ENCODE measurements around the gene ATP5PB. TPM values are rescaled to one million over a fixed set of nuclear protein-coding genes. Genes with fewer than 3 reads are reported as not detected.

The ATP5PB gene
- polyA plus RNA-seq, 4 donors: 329 to 466 (median 367) TPM

DNA sequence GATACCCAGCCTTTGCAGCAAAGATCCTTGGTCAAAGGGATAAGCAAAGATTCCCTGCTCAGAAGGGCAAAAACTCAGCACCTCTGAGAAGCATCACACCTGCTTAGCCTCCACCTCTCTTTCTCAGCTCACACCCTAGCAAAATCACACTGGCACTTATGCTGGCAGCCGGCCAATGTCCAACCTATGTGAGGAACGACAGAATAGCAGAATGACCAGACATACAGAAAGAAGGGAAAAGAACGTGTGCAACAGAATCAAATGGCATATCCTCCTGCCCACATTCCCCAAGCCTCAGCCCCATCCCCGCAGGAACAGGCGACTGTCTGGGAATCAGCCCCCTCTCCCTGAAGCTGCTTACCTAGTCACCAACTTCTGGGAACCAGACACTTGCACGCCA lies 54.8 kb downstream of the ATP5PB start:
- DNase-seq (ENCODE audit: low read depth in 4 of 4, low spot score in 2 of 4): no peak

DNA sequence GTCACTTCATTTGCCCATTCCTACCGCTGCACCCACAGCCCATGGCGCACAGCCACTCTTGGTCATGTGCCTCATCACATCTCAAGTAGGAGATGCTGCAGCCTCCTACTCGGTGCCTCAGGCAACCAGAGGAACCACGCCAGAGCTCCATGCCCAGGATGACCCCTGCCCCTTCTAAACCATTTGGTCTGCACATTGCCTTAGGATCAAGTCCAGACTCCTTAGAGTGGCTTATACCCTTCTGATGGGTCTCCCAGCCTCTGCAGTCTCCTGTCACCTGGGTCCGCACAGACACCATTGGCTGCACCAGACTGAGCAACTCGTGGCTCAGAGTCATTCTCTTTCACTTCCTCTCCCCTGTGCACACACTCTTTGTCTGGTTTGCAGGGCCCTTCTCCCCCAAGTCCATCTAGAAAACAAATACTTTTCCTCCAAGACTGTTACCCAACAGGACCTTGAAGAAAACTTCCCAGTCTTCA lies 56.4 kb downstream of the ATP5PB start:
- DNase-seq (ENCODE audit: low read depth in 4 of 4, low spot score in 2 of 4): no peak

GRCh38 chr1:111506561-111506960 lies 57.3 kb downstream of the ATP5PB start:
- no peak for DNase-seq (ENCODE audit: low read depth in 4 of 4, low spot score in 2 of 4)

GRCh38 chr1:111507411-111508201 lies 58.3 kb downstream of the ATP5PB start:
- DNase-seq (ENCODE audit: low read depth in 4 of 4, low spot score in 2 of 4): peak in 3 of 4 donors; percentile 41 to 89 (median 50)

GRCh38 chr1:111509997-111510375 lies 60.7 kb downstream of the ATP5PB start:
- DNase-seq (ENCODE audit: low read depth in 4 of 4, low spot score in 2 of 4): no peak

GRCh38 chr1:111511370-111511769 lies 62.1 kb downstream of the ATP5PB start:
- no peak for DNase-seq (ENCODE audit: low read depth in 4 of 4, low spot score in 2 of 4)

Other genes with a start within 250 kb of the ATP5PB start
- 10 to 100 TPM; 14.0 to 20.0 (median 18.2) TPM for gene DENND2D, start 248.8 kb upstream of the ATP5PB start, polyA plus RNA-seq (ENCODE audit: insufficient read length in 4 of 4)
- gene CHI3L2, start 221.8 kb upstream of the ATP5PB start, polyA plus RNA-seq (ENCODE audit: insufficient read length in 4 of 4): under 1 TPM in 2 of 4 donors, not detected in 2; 0.07 to 0.22 TPM
- gene CHIA, start 158.6 kb upstream of the ATP5PB start, polyA plus RNA-seq (ENCODE audit: insufficient read length in 4 of 4): not detected
- 1 to 10 TPM; 2.9 to 6.9 (median 4.2) TPM for gene OVGP1, start 21.7 kb upstream of the ATP5PB start, polyA plus RNA-seq (ENCODE audit: insufficient read length in 4 of 4)
- gene WDR77, start 208 bp upstream of the ATP5PB start, polyA plus RNA-seq (ENCODE audit: insufficient read length in 4 of 4): 10 to 100 TPM; 37.4 to 44.7 (median 39.6) TPM
- 1 to 10 TPM; 2.5 to 5.3 (median 4.2) TPM for gene C1orf162, start 24.5 kb downstream of the ATP5PB start, polyA plus RNA-seq (ENCODE audit: insufficient read length in 4 of 4)
- under 1 TPM; 0.35 to 0.62 (median 0.43) TPM for gene ADORA3, start 54.2 kb downstream of the ATP5PB start, polyA plus RNA-seq (ENCODE audit: insufficient read length in 4 of 4)
- 1 to 10 TPM in 3 of 4 donors, under 1 TPM in 1; 0.78 to 1.6 (median 1.3) TPM for gene TMIGD3, start 54.2 kb downstream of the ATP5PB start, polyA plus RNA-seq (ENCODE audit: insufficient read length in 4 of 4)
- gene RAP1A, start 170.3 kb downstream of the ATP5PB start, polyA plus RNA-seq (ENCODE audit: insufficient read length in 4 of 4): 10 to 100 TPM; 62.8 to 87.1 (median 72.1) TPM